ENCODE measurements around the gene ABAT. TPM values are rescaled to one million over a fixed set of nuclear protein-coding genes. Genes with fewer than 3 reads are reported as not detected.

The ABAT gene
- total RNA-seq, 4 donors from 2014 or later = 5.5 to 8.4 (median 6.5) TPM

- ATAC-seq (ENCODE audit: low FRiP score) (no peak), DNase-seq (ENCODE audit: low spot score) (no peak)
- TF ChIP-seq, protein P1, sequence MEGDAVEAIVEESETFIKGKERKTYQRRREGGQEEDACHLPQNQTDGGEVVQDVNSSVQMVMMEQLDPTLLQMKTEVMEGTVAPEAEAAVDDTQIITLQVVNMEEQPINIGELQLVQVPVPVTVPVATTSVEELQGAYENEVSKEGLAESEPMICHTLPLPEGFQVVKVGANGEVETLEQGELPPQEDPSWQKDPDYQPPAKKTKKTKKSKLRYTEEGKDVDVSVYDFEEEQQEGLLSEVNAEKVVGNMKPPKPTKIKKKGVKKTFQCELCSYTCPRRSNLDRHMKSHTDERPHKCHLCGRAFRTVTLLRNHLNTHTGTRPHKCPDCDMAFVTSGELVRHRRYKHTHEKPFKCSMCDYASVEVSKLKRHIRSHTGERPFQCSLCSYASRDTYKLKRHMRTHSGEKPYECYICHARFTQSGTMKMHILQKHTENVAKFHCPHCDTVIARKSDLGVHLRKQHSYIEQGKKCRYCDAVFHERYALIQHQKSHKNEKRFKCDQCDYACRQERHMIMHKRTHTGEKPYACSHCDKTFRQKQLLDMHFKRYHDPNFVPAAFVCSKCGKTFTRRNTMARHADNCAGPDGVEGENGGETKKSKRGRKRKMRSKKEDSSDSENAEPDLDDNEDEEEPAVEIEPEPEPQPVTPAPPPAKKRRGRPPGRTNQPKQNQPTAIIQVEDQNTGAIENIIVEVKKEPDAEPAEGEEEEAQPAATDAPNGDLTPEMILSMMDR (IDR thresholded peaks at IDR 0.05) = no peak
Observed at GRCh38 chr16:8631373-8631772, 43.0 kb upstream of the ABAT start.

DNA sequence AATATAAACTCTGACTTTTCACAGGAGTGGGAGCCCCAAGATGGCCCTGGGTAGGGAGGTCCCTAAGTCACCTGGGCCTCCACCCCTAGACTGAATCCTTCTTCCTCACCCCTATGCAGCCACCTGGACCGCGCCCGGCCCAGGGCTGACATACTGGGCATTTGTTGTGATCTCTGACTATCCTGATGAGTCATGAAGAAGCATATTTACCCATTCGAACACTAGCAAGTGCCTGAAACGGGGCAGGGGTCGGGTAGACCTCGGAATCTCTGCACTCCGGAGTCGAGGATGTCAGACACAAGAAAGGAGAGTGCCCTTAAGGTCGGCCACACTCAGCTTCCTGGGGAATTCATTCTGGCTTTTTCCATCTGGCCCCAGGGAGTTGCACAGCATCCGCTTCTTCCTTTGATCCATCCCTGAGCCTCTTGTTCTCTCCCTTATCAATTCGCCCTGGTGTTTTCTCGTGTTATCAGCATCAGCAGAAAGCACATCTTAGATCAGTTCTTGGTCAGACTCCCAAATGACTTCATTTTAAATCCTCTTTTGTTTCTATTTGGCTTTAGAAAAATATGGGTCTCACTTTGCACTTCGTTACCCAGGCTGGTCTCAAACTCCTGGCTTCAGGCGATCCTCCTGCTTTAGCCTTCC, 42.5 kb upstream of the ABAT start:
- TF ChIP-seq, protein P1 (IDR thresholded peaks at IDR 0.05) = no peak
- ATAC-seq (ENCODE audit: low FRiP score) (no peak), DNase-seq (ENCODE audit: low spot score) (no peak)

DNA sequence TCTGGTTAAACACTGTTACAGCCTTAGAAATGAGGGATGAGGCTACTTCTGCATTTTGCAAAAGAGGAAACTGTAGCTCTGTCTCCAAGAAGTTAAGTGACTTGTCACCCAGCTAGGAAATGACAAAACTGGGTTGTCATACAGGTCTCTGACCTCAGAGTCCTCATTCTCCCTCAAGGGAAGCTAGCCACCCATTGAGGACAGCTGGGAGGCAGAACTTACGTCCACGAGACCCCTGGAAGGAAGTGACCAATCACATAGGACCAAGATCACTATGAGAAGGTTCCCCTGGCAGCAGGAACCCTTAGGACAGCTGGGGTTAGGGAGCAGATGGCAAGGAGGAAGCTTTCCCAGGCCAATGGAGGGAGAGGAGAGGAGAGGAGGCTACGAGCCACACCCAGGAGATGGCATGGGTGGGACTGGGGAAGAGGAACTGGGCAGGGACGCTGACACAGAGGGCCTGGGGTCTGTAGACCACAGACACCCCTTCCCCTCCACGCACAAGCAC, 41.7 kb upstream of the ABAT start:
- TF ChIP-seq, protein P1 (IDR thresholded peaks at IDR 0.05) = no peak
- peak; percentile 45 for ATAC-seq (ENCODE audit: low FRiP score)
- no peak for DNase-seq (ENCODE audit: low spot score)

DNA sequence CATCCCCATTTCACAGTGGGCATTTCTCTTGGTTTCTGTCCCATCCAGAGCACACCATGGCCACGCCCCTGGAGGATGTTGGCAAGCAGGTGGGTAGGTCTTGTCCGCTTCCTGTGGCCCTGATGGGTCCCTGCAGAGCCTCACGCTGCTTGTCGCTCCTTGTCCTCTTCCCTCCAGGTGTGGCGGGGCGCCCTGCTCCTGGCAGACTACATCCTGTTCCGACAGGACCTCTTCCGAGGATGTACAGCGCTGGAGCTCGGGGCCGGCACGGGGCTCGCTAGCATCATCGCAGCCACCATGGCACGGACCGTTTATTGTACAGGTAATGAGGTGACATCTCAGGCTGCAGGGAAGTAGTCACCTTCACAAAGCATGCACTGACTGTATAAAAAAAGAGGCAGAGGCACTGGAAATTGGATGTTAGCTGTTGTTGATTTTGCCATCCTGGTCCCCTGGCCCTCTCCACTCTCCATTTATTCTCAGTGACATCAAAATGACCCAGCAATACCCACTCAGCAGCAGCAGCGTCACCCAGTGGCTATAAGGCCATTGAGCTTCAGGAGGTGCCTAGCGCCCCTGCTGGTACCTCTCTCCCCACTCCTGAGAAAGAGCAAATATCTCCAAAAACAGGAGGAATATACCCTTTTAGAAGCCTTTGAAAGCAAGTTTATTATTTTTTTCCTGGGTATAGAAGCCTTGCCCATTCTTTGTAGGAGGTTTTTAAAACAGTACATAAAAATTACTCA, 39.3 kb upstream of the ABAT start:
- DNase-seq (ENCODE audit: low spot score) (no peak), ATAC-seq (ENCODE audit: low FRiP score) (no peak)
- TF ChIP-seq, protein P1 (IDR thresholded peaks at IDR 0.05) = no peak

DNA sequence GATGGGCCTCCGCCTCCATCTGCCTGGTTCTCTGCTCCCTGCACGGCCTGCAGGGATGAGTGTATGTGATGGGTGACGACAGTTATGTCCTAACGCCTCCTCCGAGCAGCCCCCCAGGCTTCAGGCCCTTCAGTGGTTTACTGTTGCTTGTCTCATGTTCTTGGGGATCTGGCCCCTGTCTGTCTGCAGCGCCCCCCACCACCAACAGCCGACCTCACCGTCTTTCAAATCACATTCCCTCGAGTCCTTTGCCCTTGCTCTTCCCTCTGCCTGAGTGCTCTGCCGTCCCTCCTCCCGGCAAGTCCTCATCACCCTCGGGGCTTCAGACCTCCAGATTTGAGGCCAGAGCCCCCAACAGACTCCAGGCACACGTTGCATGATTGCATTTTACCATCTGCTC, 34.7 kb upstream of the ABAT start:
- DNase-seq (ENCODE audit: low spot score) = no peak
- TF ChIP-seq, protein P1 (IDR thresholded peaks at IDR 0.05) = no peak

DNA sequence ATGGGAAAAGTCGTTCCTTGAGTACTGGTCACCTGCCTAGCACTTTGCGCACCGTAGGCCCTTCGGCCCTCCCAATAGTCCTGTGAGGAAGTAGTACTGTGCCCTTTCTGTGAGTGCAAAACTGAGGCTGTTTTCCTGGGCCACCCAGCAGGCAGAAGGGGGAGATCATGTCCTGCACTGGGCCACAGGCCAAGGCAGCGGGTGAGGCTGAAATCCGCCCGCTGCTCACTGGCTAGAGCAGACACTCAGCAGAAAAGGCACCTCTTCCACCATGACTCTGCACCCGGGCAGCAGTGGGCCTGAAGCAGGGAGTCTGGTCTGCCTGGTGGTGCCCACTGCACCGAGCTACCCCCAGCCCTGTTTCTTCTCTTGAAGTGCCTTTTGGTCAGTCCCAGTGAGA, 32.7 kb upstream of the ABAT start:
- ATAC-seq (ENCODE audit: low FRiP score) = no peak
- TF ChIP-seq, protein P1 (IDR thresholded peaks at IDR 0.05) = no peak
- DNase-seq (ENCODE audit: low spot score) = no peak

More for the DNA sequence above, 34.7 kb upstream of the ABAT start:
- ATAC-seq (ENCODE audit: low FRiP score) = no peak

Measured in omental fat pad (tissue), 4 donors.